ENCODE data around the gene PDE4B.

DNA sequence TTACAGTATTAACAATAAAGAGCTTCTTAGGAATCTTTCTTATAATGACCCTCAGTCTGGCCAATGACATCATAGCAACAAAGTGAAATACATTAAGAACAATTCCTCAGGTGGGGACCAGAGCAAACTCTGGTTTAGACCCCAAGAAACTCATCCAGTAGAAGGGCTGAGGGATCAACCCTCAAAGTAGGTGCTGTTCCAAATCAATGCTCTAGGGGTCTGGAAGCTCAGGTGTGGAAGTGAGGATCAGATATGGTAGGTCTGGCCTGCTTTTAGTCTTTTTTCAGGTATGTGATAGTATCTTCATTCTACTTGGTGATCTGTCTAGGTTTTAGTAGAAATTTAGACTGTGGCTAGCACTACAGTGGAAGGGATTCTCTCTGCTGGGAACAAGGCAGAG is 291.7 kb downstream of the PDE4B start:
- TF ChIP-seq, protein P1, sequence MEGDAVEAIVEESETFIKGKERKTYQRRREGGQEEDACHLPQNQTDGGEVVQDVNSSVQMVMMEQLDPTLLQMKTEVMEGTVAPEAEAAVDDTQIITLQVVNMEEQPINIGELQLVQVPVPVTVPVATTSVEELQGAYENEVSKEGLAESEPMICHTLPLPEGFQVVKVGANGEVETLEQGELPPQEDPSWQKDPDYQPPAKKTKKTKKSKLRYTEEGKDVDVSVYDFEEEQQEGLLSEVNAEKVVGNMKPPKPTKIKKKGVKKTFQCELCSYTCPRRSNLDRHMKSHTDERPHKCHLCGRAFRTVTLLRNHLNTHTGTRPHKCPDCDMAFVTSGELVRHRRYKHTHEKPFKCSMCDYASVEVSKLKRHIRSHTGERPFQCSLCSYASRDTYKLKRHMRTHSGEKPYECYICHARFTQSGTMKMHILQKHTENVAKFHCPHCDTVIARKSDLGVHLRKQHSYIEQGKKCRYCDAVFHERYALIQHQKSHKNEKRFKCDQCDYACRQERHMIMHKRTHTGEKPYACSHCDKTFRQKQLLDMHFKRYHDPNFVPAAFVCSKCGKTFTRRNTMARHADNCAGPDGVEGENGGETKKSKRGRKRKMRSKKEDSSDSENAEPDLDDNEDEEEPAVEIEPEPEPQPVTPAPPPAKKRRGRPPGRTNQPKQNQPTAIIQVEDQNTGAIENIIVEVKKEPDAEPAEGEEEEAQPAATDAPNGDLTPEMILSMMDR (IDR thresholded peaks at IDR 0.05) = no peak
- no peak for TF ChIP-seq POLR2A (IDR thresholded peaks at IDR 0.05)
